ENCODE data around the gene E2F4. TPM values are rescaled to one million over a fixed set of nuclear protein-coding genes. Genes with fewer than 3 reads are reported as not detected.

E2F4 gene
- total RNA-seq, 4 donors from 2014 or later = 84.9 to 156 (median 107) TPM

GRCh38 chr16:67244387-67245185 is 52.6 kb downstream of the E2F4 start:
- ATAC-seq (ENCODE audit: low FRiP score) (no peak), DNase-seq (ENCODE audit: low spot score) (peak; percentile 37)
- TF ChIP-seq CTCF (IDR thresholded peaks at IDR 0.05) = no peak

- no peak for DNase-seq (ENCODE audit: low spot score)
These were observed 53.2 kb downstream of the E2F4 start for GRCh38 chr16:67245186-67245585.

GRCh38 chr16:67245674-67246080 is 53.7 kb downstream of the E2F4 start:
- ATAC-seq (ENCODE audit: low FRiP score) (peak; percentile 5), DNase-seq (ENCODE audit: low spot score) (no peak)
- no peak for TF ChIP-seq CTCF (IDR thresholded peaks at IDR 0.05)

More at GRCh38 chr16:67245186-67245585, 53.2 kb downstream of the E2F4 start:
- no peak for TF ChIP-seq CTCF (IDR thresholded peaks at IDR 0.05)
- no peak for ATAC-seq (ENCODE audit: low FRiP score)

GRCh38 chr16:67246081-67246755 is 54.3 kb downstream of the E2F4 start:
- DNase-seq (ENCODE audit: low spot score) = peak; percentile 63
- peak; percentile 43 for ATAC-seq (ENCODE audit: low FRiP score)

GRCh38 chr16:67246756-67247191 is 54.8 kb downstream of the E2F4 start:
- ATAC-seq (ENCODE audit: low FRiP score) = peak; percentile 27
- DNase-seq (ENCODE audit: low spot score) = peak; percentile 35
- no peak for TF ChIP-seq CTCF (IDR thresholded peaks at IDR 0.05)

More at GRCh38 chr16:67246081-67246755, 54.3 kb downstream of the E2F4 start:
- TF ChIP-seq CTCF (IDR thresholded peaks at IDR 0.05) = no peak

- no peak for TF ChIP-seq CTCF (IDR thresholded peaks at IDR 0.05)
- peak; percentile 96 for DNase-seq (ENCODE audit: low spot score)
- ATAC-seq (ENCODE audit: low FRiP score) = peak; percentile 79
These were observed 55.5 kb downstream of the E2F4 start, which contains the start of gene FHOD1 for GRCh38 chr16:67247192-67248072. FHOD1 (minus strand) TSS chr16:67247481; CDS start chr16:67247410, 71 bp downstream.

Data from omental fat pad (tissue), 4 donors.